H9 (cell line): ENCODE results near the gene TNIP3. TPM values are rescaled to one million over a fixed set of nuclear protein-coding genes. Genes with fewer than 3 reads are reported as not detected.

Experiments
- DNase-seq: peaks from one replicate; pipeline ENCODE4 v3.0.0-alpha.2; 2017
- H2AFZ ChIP-seq: one replicate; pipeline ENCODE4 v1.6.1; 2013; ENCODE audit warnings: mild to moderate bottlenecking, low read length, control low read depth, moderate library complexity
- H2AK5ac ChIP-seq: 2 replicates; pipeline ENCODE4 v1.6.1; 2013; ENCODE audit warnings: low read length, control low read depth, mixed read lengths; ENCODE audit not compliant: insufficient read length
- H2BK120ac ChIP-seq: one replicate; pipeline ENCODE4 v1.6.1; 2013; ENCODE audit warnings: low read depth, mild to moderate bottlenecking, low read length, control low read depth, inconsistent platforms; ENCODE audit not compliant: poor library complexity, severe bottlenecking
- H2BK12ac ChIP-seq: 2 replicates; pipeline ENCODE4 v1.6.1; 2013; ENCODE audit warnings: low read length, control low read depth, mixed read lengths, low read depth; ENCODE audit not compliant: insufficient read length
- H2BK15ac ChIP-seq: 2 replicates; pipeline ENCODE4 v1.6.1; 2013; ENCODE audit warnings: low read depth, low read length, control low read depth
- H2BK20ac ChIP-seq: one replicate; pipeline ENCODE4 v1.6.1; 2013; ENCODE audit warnings: low read depth, mild to moderate bottlenecking, low read length, control low read depth, inconsistent platforms; ENCODE audit not compliant: poor library complexity, severe bottlenecking
- H2BK5ac ChIP-seq: 2 replicates; pipeline ENCODE4 v1.6.1; 2013; ENCODE audit warnings: low read length, control low read depth, mixed read lengths; ENCODE audit not compliant: insufficient read length
- H3K14ac ChIP-seq: 2 replicates; pipeline ENCODE4 v1.6.1; 2013; ENCODE audit warnings: low read length, control low read depth; ENCODE audit not compliant: insufficient read depth
- H3K18ac ChIP-seq: 2 replicates; pipeline ENCODE4 v1.6.1; 2013; ENCODE audit warnings: low read depth, mild to moderate bottlenecking, mixed read lengths, low read length, control low read depth; ENCODE audit not compliant: insufficient read length
- H3K23ac ChIP-seq: 2 replicates; pipeline ENCODE4 v1.6.1; 2013; ENCODE audit warnings: low read length, control low read depth, mixed read lengths, low read depth; ENCODE audit not compliant: insufficient read length
- H3K23me2 ChIP-seq: 2 replicates; pipeline ENCODE4 v1.6.1; 2013; ENCODE audit warnings: low read depth, mild to moderate bottlenecking, mixed read lengths, low read length, control low read depth; ENCODE audit not compliant: insufficient read length, poor library complexity, severe bottlenecking
- H3K27ac ChIP-seq: 2 replicates; pipeline ENCODE4 v1.5.1; 2013; ENCODE audit warnings: low read length, control low read depth, mixed read lengths, low read depth; ENCODE audit not compliant: insufficient read length
- H3K27me3 ChIP-seq: 2 replicates; pipeline ENCODE4 v1.6.1; 2013; ENCODE audit warnings: low read length, control low read depth, inconsistent platforms; ENCODE audit not compliant: insufficient read depth
- H3K4ac ChIP-seq: 2 replicates; pipeline ENCODE4 v1.6.1; 2013; ENCODE audit warnings: low read depth, mild to moderate bottlenecking, control low read depth, inconsistent platforms, low read length, moderate library complexity
- H3K4me1 ChIP-seq: 2 replicates; pipeline ENCODE4 v1.6.1; 2013; ENCODE audit warnings: low read length, control low read depth, inconsistent platforms; ENCODE audit not compliant: insufficient read depth
- H3K4me2 ChIP-seq: 2 replicates; pipeline ENCODE4 v1.6.1; 2013; ENCODE audit warnings: low read length, control low read depth, mixed read lengths; ENCODE audit not compliant: insufficient read length, insufficient read depth
- H3K56ac ChIP-seq: 2 replicates; pipeline ENCODE4 v1.6.1; 2013; ENCODE audit warnings: low read depth, mild to moderate bottlenecking, mixed read lengths, low read length, control low read depth; ENCODE audit not compliant: insufficient read length
- H3K79me1 ChIP-seq: 2 replicates; pipeline ENCODE4 v1.6.1; 2013; ENCODE audit warnings: low read depth, mild to moderate bottlenecking, moderate library complexity, low read length, control low read depth, inconsistent platforms; ENCODE audit not compliant: insufficient read depth, poor library complexity, severe bottlenecking
- H3K79me2 ChIP-seq: 2 replicates; pipeline ENCODE4 v1.6.1; 2013; ENCODE audit warnings: low read length, control low read depth, inconsistent platforms; ENCODE audit not compliant: insufficient read depth
- H3K9ac ChIP-seq: 2 replicates; pipeline ENCODE4 v1.6.1; 2013; ENCODE audit warnings: low read length, control low read depth, mixed read lengths; ENCODE audit not compliant: insufficient read length; ENCODE audit errors: extremely low read depth
- H3K9me3 ChIP-seq: one replicate; pipeline ENCODE4 v1.6.1; 2013; ENCODE audit warnings: low read depth, low read length, inconsistent platforms; ENCODE audit not compliant: control insufficient read depth
- H3T11ph ChIP-seq: one replicate; pipeline ENCODE4 v1.6.1; 2013; ENCODE audit warnings: mild to moderate bottlenecking, low read length, control low read depth, inconsistent platforms
- H4K20me1 ChIP-seq: one replicate; pipeline ENCODE4 v1.6.1; 2013; ENCODE audit not compliant: control insufficient read depth, insufficient read length, insufficient read depth
- H4K5ac ChIP-seq: 2 replicates; pipeline ENCODE4 v1.6.1; 2013; ENCODE audit warnings: low read depth, mild to moderate bottlenecking, mixed read lengths, low read length, control low read depth; ENCODE audit not compliant: insufficient read length
- H4K8ac ChIP-seq: replicated peaks from 2 replicates; pipeline ENCODE4 v1.6.1; 2013; ENCODE audit warnings: low read length, control low read depth, mixed read lengths, low read depth; ENCODE audit not compliant: insufficient read length
- H4K91ac ChIP-seq: 2 replicates; pipeline ENCODE4 v1.6.1; 2013; ENCODE audit warnings: low read depth, mild to moderate bottlenecking, moderate library complexity, mixed read lengths, low read length, control low read depth; ENCODE audit not compliant: insufficient read length
- H3K27ac Mint-ChIP-seq, 3 experiments: 2 replicates in 2 of 3; 3 replicates in 1 of 3; pipeline ENCODE4 v1.8.0; 2020 to 2021; ENCODE audit warnings: mixed read lengths in 3 of 3, mild to moderate bottlenecking in 1 of 3, moderate library complexity in 1 of 3
- H3K27me3 Mint-ChIP-seq: 2 replicates; pipeline ENCODE4 v1.8.0; 2021; ENCODE audit warnings: low read depth, mild to moderate bottlenecking, moderate library complexity, mixed read lengths
- H3K36me3 Mint-ChIP-seq, 3 experiments: 2 replicates in 2 of 3; 3 replicates in 1 of 3; pipeline ENCODE4 v1.8.0; 2020 to 2021; ENCODE audit warnings: low read depth in 3 of 3, mixed read lengths in 3 of 3; ENCODE audit not compliant: insufficient read depth in 1 of 3
- H3K4me1 Mint-ChIP-seq, 2 experiments: 2 replicates each; pipeline ENCODE4 v1.8.0; 2020; ENCODE audit warnings: mixed read lengths in 2 of 2
- H3K4me3 Mint-ChIP-seq, 2 experiments: 2 replicates in 1 of 2; 3 replicates in 1 of 2; pipeline ENCODE4 v1.8.0; 2020 to 2021; ENCODE audit warnings: mild to moderate bottlenecking in 2 of 2, mixed read lengths in 2 of 2, moderate library complexity in 1 of 2
- H3K9me3 Mint-ChIP-seq, 2 experiments: 2 replicates in 1 of 2; 3 replicates in 1 of 2; pipeline ENCODE4 v1.8.0; 2020; ENCODE audit warnings: mild to moderate bottlenecking in 2 of 2, mixed read lengths in 2 of 2, moderate library complexity in 1 of 2
- CTCF ChIP-seq: fragments of 200-600 bp; sonication (generic); conservative IDR thresholded peaks from 3 replicates; pipeline ENCODE4 v1.8.0; 2021; ENCODE audit warnings: antibody characterized with exemption, mild to moderate bottlenecking
- WGBS: extraction: QIAGEN DNeasy Blood & Tissue Kit; methylation state at CpG from one replicate; pipeline ENCODE4 v1.1.7; 2013; ENCODE audit warnings: missing lambda C conversion rate, low lambda C conversion rate, mixed read lengths; ENCODE audit not compliant: insufficient read length; ENCODE audit errors: extremely low coverage; 5-methylcytosine and 5-hydroxymethylcytosine counted together
- total RNA-seq: library from RNA; stranded (reverse); gene quantifications from 2 replicates; pipeline ENCODE4 v1.2.1, GENCODE V29; 2021

The TNIP3 gene
- total RNA-seq, 1 experiment from 2014 or later, result not detected

GRCh38 chr4:121151942-121152341 is 12.2 kb downstream of the TNIP3 start:
- H3T11ph ChIP-seq, result no peak overlapping the region
- H2BK15ac ChIP-seq, result no peak overlapping the region
- Mint-ChIP-seq H3K4me1 (peaks cover 4 to 6% of the 10 kb centered on the region in 2 experiments; a peak in 3 of 4 replicates), H3K27ac (no peak overlapping the region), H3K36me3 (no peaks in the 10 kb centered on the region), H3K4me3 (no peak overlapping the region), H3K9me3 (no peaks in the 10 kb centered on the region), H3K27me3 (peaks cover under 1% of the 10 kb centered on the region; the same call in 1 of the 2 replicates)
- no peak overlapping the region for H4K91ac ChIP-seq
- no peaks in the 10 kb centered on the region for H3K79me2 ChIP-seq
- H3K23me2 ChIP-seq, result no peaks in the 10 kb centered on the region
- no peak overlapping the region for H2BK5ac ChIP-seq
- no peak for DNase-seq
- no peaks in the 10 kb centered on the region for H3K4me1 ChIP-seq
- H2BK12ac ChIP-seq, result no peak overlapping the region
- TF ChIP-seq CTCF, result no peak
- H2AFZ ChIP-seq, result no peak overlapping the region
- no peak overlapping the region for H3K4me2 ChIP-seq
- H2AK5ac ChIP-seq, result no peak overlapping the region
- H3K9ac ChIP-seq, result no peak overlapping the region
- H2BK120ac ChIP-seq, result no peak overlapping the region
- H4K20me1 ChIP-seq, result no peaks in the 10 kb centered on the region
- H3K18ac ChIP-seq, result no peak overlapping the region
- no peak overlapping the region for H3K4ac ChIP-seq
- no peak overlapping the region for H3K27ac ChIP-seq
- no peak overlapping the region for H3K23ac ChIP-seq
- no CpG with 5 or more reads among the region's 1 CpG for WGBS
- H4K8ac ChIP-seq, result no peak overlapping the region
- no peaks in the 10 kb centered on the region for H3K9me3 ChIP-seq
- H3K14ac ChIP-seq, result no peak overlapping the region
- H3K79me1 ChIP-seq, result no peaks in the 10 kb centered on the region
- H4K5ac ChIP-seq, result no peak overlapping the region
- H3K27me3 ChIP-seq, result no peaks in the 10 kb centered on the region
- no peak overlapping the region for H2BK20ac ChIP-seq
- no peak overlapping the region for H3K56ac ChIP-seq
